ENCODE measurements around the gene NSUN4. TPM values are rescaled to one million over a fixed set of nuclear protein-coding genes. Genes with fewer than 3 reads are reported as not detected.
A peak's percentile ranks its signal among the peaks of the same experiment; 100 is the strongest.

NSUN4 gene
- total and polyA plus RNA-seq, 2 of the 13 experiments (the other 11 are each of a cell fraction or from before 2014, with no cell fraction given) = 21.5 to 23.5 TPM

DNA sequence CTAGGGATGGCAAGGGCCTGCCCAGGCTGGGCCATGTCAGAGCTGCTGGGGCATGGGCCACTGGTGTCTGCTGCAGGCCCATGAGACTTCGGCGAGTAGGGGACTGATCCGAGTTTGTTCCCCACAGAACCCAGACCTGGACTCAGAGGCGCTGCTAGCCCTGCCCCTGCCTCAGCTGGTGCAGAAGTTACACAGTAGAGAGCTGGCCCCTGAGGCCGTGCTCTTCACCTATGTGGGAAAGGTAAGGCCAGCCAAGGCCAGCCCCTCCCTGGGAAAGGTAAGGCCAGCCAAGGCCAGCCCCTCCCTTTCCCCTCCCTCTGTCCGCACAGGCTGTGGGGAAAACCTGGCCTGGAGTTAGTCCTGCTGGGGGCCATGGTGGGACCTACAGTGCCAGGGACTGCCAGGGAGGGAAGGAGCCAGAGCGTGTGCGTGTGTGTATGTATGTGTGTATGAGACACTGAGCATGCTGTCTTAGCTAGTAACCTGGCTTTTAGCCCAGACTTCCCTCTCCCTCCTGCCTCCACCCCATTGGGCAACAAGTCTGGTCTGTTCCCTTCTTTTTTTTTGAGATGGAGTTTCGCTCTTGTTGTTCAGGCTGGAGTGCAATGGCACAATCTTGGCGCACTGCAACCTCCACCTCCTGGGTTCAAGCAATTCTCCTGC, 61.5 kb downstream of the NSUN4 start (continued):
- TF ChIP-seq ZNF282 (IDR thresholded peaks at IDR 0.05; ENCODE audit: partially characterized antibody) = no peak
- peak; percentile 19; the same call in 1 of the 2 replicates for TF ChIP-seq NFKB2 (CRISPR knock-in tag; IDR thresholded peaks at IDR 0.05; ENCODE audit: borderline replicate concordance)
- TF ChIP-seq, protein P1, sequence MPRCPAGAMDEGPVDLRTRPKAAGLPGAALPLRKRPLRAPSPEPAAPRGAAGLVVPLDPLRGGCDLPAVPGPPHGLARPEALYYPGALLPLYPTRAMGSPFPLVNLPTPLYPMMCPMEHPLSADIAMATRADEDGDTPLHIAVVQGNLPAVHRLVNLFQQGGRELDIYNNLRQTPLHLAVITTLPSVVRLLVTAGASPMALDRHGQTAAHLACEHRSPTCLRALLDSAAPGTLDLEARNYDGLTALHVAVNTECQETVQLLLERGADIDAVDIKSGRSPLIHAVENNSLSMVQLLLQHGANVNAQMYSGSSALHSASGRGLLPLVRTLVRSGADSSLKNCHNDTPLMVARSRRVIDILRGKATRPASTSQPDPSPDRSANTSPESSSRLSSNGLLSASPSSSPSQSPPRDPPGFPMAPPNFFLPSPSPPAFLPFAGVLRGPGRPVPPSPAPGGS (CRISPR knock-in tag; IDR thresholded peaks at IDR 0.05) = peak; percentile 28; the same call in 1 of the 2 replicates
- TF ChIP-seq, protein P2, sequence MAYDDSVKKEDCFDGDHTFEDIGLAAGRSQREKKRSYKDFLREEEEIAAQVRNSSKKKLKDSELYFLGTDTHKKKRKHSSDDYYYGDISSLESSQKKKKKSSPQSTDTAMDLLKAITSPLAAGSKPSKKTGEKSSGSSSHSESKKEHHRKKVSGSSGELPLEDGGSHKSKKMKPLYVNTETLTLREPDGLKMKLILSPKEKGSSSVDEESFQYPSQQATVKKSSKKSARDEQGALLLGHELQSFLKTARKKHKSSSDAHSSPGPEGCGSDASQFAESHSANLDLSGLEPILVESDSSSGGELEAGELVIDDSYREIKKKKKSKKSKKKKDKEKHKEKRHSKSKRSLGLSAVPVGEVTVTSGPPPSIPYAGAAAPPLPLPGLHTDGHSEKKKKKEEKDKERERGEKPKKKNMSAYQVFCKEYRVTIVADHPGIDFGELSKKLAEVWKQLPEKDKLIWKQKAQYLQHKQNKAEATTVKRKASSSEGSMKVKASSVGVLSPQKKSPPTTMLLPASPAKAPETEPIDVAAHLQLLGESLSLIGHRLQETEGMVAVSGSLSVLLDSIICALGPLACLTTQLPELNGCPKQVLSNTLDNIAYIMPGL (CRISPR knock-in tag; IDR thresholded peaks at IDR 0.05; ENCODE audit: borderline replicate concordance in 1 of 2, low read depth in 1 of 2) = peak in 1 of 2 experiments; percentile 56; a peak in 1 of 4 replicates
- TF ChIP-seq SIN3B (IDR thresholded peaks at IDR 0.05; ENCODE audit: low read length) = no peak
- TF ChIP-seq, protein P3, sequence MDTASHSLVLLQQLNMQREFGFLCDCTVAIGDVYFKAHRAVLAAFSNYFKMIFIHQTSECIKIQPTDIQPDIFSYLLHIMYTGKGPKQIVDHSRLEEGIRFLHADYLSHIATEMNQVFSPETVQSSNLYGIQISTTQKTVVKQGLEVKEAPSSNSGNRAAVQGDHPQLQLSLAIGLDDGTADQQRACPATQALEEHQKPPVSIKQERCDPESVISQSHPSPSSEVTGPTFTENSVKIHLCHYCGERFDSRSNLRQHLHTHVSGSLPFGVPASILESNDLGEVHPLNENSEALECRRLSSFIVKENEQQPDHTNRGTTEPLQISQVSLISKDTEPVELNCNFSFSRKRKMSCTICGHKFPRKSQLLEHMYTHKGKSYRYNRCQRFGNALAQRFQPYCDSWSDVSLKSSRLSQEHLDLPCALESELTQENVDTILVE (CRISPR knock-in tag; IDR thresholded peaks at IDR 0.05) = no peak
- TF ChIP-seq, protein P4, sequence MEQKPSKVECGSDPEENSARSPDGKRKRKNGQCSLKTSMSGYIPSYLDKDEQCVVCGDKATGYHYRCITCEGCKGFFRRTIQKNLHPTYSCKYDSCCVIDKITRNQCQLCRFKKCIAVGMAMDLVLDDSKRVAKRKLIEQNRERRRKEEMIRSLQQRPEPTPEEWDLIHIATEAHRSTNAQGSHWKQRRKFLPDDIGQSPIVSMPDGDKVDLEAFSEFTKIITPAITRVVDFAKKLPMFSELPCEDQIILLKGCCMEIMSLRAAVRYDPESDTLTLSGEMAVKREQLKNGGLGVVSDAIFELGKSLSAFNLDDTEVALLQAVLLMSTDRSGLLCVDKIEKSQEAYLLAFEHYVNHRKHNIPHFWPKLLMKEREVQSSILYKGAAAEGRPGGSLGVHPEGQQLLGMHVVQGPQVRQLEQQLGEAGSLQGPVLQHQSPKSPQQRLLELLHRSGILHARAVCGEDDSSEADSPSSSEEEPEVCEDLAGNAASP (CRISPR knock-in tag; IDR thresholded peaks at IDR 0.05; ENCODE audit: borderline replicate concordance) = peak; percentile 92
- TF ChIP-seq ZBTB34 (CRISPR knock-in tag; IDR thresholded peaks at IDR 0.05) = no peak
- TF ChIP-seq CHCHD3 (CRISPR knock-in tag; IDR thresholded peaks at IDR 0.05) = no peak
- no peak for TF ChIP-seq FOXP4 (CRISPR knock-in tag; IDR thresholded peaks at IDR 0.05)

All from HepG2 (cell line).